ENCODE results near the gene ZNF225.

DNA sequence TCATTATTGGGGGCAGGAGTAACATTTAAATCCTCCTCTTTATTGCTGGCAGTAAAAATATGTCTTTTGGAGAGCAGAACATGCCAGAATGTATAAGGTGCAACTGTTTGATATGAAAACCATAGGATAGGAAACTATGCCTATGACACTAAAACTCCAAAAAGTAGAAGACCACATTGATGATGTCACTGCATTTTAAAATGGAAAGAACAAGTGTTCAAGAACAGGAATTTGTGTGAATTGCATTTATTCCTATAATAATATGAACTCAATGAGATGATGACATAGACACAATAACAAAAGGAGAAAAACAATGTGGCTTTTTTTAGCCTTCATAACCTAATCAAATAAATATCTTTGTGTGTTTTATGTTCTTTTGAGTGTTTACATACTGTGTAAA is 3.7 kb upstream of the ZNF225 start:
- TF ChIP-seq NCOA1 (IDR thresholded peaks at IDR 0.05; ENCODE audit: low read depth) (no peak), TAF1 (IDR thresholded peaks at IDR 0.05; ENCODE audit: control insufficient read depth, extremely low read depth, insufficient read depth, low read length, severe bottlenecking) (no peak), SP1 (CRISPR knock-in tag; IDR thresholded peaks at IDR 0.05) (no peak), POLR2A (conservative IDR thresholded peaks at IDR 0.05) (no peak), SAP30 (IDR thresholded peaks at IDR 0.05; ENCODE audit: borderline replicate concordance, insufficient read depth, low read depth, low read length, poor library complexity, severe bottlenecking) (no peak), ZNF24 (IDR thresholded peaks at IDR 0.05) (no peak), RFX5 (IDR thresholded peaks at IDR 0.05; ENCODE audit: low read depth, low read length) (no peak), PCBP2 (IDR thresholded peaks at IDR 0.05; ENCODE audit: low read depth, low read length, poor library complexity, severe bottlenecking) (no peak), CTBP1 (IDR thresholded peaks at IDR 0.05; ENCODE audit: borderline replicate concordance) (no peak), CHD1 (IDR thresholded peaks at IDR 0.05; ENCODE audit: low read length) (no peak)
- TF ChIP-seq, protein P1, sequence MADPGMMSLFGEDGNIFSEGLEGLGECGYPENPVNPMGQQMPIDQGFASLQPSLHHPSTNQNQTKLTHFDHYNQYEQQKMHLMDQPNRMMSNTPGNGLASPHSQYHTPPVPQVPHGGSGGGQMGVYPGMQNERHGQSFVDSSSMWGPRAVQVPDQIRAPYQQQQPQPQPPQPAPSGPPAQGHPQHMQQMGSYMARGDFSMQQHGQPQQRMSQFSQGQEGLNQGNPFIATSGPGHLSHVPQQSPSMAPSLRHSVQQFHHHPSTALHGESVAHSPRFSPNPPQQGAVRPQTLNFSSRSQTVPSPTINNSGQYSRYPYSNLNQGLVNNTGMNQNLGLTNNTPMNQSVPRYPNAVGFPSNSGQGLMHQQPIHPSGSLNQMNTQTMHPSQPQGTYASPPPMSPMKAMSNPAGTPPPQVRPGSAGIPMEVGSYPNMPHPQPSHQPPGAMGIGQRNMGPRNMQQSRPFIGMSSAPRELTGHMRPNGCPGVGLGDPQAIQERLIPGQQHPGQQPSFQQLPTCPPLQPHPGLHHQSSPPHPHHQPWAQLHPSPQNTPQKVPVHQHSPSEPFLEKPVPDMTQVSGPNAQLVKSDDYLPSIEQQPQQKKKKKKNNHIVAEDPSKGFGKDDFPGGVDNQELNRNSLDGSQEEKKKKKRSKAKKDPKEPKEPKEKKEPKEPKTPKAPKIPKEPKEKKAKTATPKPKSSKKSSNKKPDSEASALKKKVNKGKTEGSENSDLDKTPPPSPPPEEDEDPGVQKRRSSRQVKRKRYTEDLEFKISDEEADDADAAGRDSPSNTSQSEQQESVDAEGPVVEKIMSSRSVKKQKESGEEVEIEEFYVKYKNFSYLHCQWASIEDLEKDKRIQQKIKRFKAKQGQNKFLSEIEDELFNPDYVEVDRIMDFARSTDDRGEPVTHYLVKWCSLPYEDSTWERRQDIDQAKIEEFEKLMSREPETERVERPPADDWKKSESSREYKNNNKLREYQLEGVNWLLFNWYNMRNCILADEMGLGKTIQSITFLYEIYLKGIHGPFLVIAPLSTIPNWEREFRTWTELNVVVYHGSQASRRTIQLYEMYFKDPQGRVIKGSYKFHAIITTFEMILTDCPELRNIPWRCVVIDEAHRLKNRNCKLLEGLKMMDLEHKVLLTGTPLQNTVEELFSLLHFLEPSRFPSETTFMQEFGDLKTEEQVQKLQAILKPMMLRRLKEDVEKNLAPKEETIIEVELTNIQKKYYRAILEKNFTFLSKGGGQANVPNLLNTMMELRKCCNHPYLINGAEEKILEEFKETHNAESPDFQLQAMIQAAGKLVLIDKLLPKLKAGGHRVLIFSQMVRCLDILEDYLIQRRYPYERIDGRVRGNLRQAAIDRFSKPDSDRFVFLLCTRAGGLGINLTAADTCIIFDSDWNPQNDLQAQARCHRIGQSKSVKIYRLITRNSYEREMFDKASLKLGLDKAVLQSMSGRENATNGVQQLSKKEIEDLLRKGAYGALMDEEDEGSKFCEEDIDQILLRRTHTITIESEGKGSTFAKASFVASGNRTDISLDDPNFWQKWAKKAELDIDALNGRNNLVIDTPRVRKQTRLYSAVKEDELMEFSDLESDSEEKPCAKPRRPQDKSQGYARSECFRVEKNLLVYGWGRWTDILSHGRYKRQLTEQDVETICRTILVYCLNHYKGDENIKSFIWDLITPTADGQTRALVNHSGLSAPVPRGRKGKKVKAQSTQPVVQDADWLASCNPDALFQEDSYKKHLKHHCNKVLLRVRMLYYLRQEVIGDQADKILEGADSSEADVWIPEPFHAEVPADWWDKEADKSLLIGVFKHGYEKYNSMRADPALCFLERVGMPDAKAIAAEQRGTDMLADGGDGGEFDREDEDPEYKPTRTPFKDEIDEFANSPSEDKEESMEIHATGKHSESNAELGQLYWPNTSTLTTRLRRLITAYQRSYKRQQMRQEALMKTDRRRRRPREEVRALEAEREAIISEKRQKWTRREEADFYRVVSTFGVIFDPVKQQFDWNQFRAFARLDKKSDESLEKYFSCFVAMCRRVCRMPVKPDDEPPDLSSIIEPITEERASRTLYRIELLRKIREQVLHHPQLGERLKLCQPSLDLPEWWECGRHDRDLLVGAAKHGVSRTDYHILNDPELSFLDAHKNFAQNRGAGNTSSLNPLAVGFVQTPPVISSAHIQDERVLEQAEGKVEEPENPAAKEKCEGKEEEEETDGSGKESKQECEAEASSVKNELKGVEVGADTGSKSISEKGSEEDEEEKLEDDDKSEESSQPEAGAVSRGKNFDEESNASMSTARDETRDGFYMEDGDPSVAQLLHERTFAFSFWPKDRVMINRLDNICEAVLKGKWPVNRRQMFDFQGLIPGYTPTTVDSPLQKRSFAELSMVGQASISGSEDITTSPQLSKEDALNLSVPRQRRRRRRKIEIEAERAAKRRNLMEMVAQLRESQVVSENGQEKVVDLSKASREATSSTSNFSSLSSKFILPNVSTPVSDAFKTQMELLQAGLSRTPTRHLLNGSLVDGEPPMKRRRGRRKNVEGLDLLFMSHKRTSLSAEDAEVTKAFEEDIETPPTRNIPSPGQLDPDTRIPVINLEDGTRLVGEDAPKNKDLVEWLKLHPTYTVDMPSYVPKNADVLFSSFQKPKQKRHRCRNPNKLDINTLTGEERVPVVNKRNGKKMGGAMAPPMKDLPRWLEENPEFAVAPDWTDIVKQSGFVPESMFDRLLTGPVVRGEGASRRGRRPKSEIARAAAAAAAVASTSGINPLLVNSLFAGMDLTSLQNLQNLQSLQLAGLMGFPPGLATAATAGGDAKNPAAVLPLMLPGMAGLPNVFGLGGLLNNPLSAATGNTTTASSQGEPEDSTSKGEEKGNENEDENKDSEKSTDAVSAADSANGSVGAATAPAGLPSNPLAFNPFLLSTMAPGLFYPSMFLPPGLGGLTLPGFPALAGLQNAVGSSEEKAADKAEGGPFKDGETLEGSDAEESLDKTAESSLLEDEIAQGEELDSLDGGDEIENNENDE (IDR thresholded peaks at IDR 0.05; ENCODE audit: low read depth, low read length) = no peak
- TF ChIP-seq, protein P2, sequence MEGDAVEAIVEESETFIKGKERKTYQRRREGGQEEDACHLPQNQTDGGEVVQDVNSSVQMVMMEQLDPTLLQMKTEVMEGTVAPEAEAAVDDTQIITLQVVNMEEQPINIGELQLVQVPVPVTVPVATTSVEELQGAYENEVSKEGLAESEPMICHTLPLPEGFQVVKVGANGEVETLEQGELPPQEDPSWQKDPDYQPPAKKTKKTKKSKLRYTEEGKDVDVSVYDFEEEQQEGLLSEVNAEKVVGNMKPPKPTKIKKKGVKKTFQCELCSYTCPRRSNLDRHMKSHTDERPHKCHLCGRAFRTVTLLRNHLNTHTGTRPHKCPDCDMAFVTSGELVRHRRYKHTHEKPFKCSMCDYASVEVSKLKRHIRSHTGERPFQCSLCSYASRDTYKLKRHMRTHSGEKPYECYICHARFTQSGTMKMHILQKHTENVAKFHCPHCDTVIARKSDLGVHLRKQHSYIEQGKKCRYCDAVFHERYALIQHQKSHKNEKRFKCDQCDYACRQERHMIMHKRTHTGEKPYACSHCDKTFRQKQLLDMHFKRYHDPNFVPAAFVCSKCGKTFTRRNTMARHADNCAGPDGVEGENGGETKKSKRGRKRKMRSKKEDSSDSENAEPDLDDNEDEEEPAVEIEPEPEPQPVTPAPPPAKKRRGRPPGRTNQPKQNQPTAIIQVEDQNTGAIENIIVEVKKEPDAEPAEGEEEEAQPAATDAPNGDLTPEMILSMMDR (IDR thresholded peaks at IDR 0.05 in 2 of 3, conservative IDR thresholded peaks at IDR 0.05 in 1 of 3; ENCODE audit: insufficient read depth in 2 of 3, low read depth in 1 of 3, low read length in 3 of 3) = no peak

All from K562 (cell line).